Measurements from ENCODE around the gene DNAJC15. TPM values are rescaled to one million over a fixed set of nuclear protein-coding genes. Genes with fewer than 3 reads are reported as not detected.

DNAJC15 gene
- total and polyA plus RNA-seq, 2 of the 4 experiments (the other 2 are of a cell fraction): 7.0 to 22.0 TPM

DNA sequence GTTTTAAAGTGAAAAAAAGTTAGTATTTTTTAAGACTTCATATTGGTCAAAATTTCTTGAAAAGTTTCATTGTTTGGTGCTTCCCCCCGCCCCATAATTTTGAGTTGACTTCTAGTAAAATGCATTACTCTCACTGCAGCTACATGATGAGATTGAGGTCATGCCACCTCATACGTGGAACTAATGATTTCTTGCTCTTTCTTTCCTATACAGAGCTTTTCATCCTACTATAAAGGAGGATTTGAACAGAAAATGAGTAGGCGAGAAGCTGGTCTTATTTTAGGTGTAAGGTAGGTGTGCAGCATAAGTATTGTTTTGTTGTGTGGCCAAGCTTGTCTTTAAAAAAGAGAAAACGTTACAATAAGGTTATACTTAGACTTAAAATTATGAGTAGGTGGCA, 55.0 kb downstream of the DNAJC15 start:
- no peak overlapping the region for H2BK5ac ChIP-seq (ENCODE audit: low read depth, low read length, poor library complexity, severe bottlenecking)
- no peak overlapping the region for H3K56ac ChIP-seq (ENCODE audit: extremely low read depth, insufficient read depth, low read length)
- H3K9me1 ChIP-seq (ENCODE audit: insufficient read depth, low read length): 0 out of 2 replicates have a peak, but pooled peaks cover 2% of the 10 kb centered on the region
- CTCF ChIA-PET: no interaction called here
- no peak overlapping the region for H4K5ac ChIP-seq (ENCODE audit: low read depth, low read length)
- dilution Hi-C loops (cut with HindIII; ENCODE audit: low sequenced_read_pairs, unreplicated experiment) (no loop called here), in situ Hi-C loops (cut with MboI; ENCODE audit: low sequenced_read_pairs) (no loop called here), intact Hi-C loops (cut with micrococcal nuclease) (no loop called here)
- no peak overlapping the region for H3K9ac ChIP-seq (ENCODE audit: low read depth, low read length)
- no peak overlapping the region for H3K4ac ChIP-seq (ENCODE audit: low read depth, low read length)
- H3K4me3 ChIP-seq (ENCODE audit: insufficient read depth, low read depth, low read length): no peak overlapping the region
- no peak overlapping the region for H3K23ac ChIP-seq (ENCODE audit: low read depth, low read length)
- no peak overlapping the region for H3K18ac ChIP-seq (ENCODE audit: low read depth, low read length)
- no peak overlapping the region for H2BK120ac ChIP-seq (ENCODE audit: low read depth, low read length)
- BruUV-seq (replicated peaks): no TSS peak
- H3K27me3 ChIP-seq (ENCODE audit: control insufficient read depth, insufficient read depth, low read length): no peaks in the 10 kb centered on the region
- no peak overlapping the region for H3K4me2 ChIP-seq (ENCODE audit: low read depth, low read length)
- no CpG with 5 or more reads among the region's 4 CpGs for WGBS, 2 experiments (ENCODE audit: extremely low coverage in 2 of 2, insufficient read length in 1 of 2)
- POLR2A ChIA-PET (ENCODE audit: unreplicated experiment): no interaction called here
- no peaks in the 10 kb centered on the region for H3K9me3 ChIP-seq (ENCODE audit: control insufficient read depth, insufficient read depth, low read length)
- no peak overlapping the region for H2AK5ac ChIP-seq (ENCODE audit: low read depth, low read length)
- peaks cover 20 to 24% of the 10 kb centered on the region in 2 experiments for H3K79me1 ChIP-seq (ENCODE audit: low read depth in 1 of 2, low read length in 2 of 2)
- TF ChIP-seq MXI1 (IDR thresholded peaks at IDR 0.05; ENCODE audit: borderline replicate concordance, low read depth, low read length): no peak
- TF ChIP-seq CHD1 (IDR thresholded peaks at IDR 0.05; ENCODE audit: low read depth, low read length): no peak
- no peak for TF ChIP-seq BHLHE40 (IDR thresholded peaks at IDR 0.05; ENCODE audit: low read depth, low read length)
- TF ChIP-seq MAZ (IDR thresholded peaks at IDR 0.05; ENCODE audit: borderline replicate concordance, low read depth, low read length): no peak
- no peak for TF ChIP-seq RCOR1 (IDR thresholded peaks at IDR 0.05; ENCODE audit: insufficient replicate concordance, low read length)
- TF ChIP-seq, protein P1, sequence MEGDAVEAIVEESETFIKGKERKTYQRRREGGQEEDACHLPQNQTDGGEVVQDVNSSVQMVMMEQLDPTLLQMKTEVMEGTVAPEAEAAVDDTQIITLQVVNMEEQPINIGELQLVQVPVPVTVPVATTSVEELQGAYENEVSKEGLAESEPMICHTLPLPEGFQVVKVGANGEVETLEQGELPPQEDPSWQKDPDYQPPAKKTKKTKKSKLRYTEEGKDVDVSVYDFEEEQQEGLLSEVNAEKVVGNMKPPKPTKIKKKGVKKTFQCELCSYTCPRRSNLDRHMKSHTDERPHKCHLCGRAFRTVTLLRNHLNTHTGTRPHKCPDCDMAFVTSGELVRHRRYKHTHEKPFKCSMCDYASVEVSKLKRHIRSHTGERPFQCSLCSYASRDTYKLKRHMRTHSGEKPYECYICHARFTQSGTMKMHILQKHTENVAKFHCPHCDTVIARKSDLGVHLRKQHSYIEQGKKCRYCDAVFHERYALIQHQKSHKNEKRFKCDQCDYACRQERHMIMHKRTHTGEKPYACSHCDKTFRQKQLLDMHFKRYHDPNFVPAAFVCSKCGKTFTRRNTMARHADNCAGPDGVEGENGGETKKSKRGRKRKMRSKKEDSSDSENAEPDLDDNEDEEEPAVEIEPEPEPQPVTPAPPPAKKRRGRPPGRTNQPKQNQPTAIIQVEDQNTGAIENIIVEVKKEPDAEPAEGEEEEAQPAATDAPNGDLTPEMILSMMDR (conservative IDR thresholded peaks at IDR 0.05; ENCODE audit: low read depth, low read length): no peak
- TF ChIP-seq MAFK (IDR thresholded peaks at IDR 0.05; ENCODE audit: low read depth, low read length): no peak
- TF ChIP-seq POLR2A (IDR thresholded peaks at IDR 0.05; ENCODE audit: low read depth, low read length): no peak
- TF ChIP-seq RAD21 (IDR thresholded peaks at IDR 0.05; ENCODE audit: low read length): no peak
- TF ChIP-seq FOS (IDR thresholded peaks at IDR 0.05; ENCODE audit: low read depth, low read length): no peak
- TF ChIP-seq, protein P2, sequence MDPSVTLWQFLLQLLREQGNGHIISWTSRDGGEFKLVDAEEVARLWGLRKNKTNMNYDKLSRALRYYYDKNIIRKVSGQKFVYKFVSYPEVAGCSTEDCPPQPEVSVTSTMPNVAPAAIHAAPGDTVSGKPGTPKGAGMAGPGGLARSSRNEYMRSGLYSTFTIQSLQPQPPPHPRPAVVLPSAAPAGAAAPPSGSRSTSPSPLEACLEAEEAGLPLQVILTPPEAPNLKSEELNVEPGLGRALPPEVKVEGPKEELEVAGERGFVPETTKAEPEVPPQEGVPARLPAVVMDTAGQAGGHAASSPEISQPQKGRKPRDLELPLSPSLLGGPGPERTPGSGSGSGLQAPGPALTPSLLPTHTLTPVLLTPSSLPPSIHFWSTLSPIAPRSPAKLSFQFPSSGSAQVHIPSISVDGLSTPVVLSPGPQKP (IDR thresholded peaks at IDR 0.05; ENCODE audit: borderline replicate concordance, low read depth, low read length): no peak
- no peak for TF ChIP-seq RFX5 (IDR thresholded peaks at IDR 0.05; ENCODE audit: low read depth, low read length)
- TF ChIP-seq, protein P3, sequence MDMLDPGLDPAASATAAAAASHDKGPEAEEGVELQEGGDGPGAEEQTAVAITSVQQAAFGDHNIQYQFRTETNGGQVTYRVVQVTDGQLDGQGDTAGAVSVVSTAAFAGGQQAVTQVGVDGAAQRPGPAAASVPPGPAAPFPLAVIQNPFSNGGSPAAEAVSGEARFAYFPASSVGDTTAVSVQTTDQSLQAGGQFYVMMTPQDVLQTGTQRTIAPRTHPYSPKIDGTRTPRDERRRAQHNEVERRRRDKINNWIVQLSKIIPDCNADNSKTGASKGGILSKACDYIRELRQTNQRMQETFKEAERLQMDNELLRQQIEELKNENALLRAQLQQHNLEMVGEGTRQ (IDR thresholded peaks at IDR 0.05; ENCODE audit: low read depth, low read length): no peak
- no peak for TF ChIP-seq NFE2L2 (IDR thresholded peaks at IDR 0.05; ENCODE audit: low read depth, low read length)
- no peak for TF ChIP-seq SMC3 (IDR thresholded peaks at IDR 0.05; ENCODE audit: low read depth, low read length)
- TF ChIP-seq CEBPB (IDR thresholded peaks at IDR 0.05; ENCODE audit: low read depth, low read length): no peak
- no peak overlapping the region for H4K91ac ChIP-seq (ENCODE audit: insufficient read depth, low read depth, low read length)
- H3K27ac ChIP-seq (ENCODE audit: insufficient read depth, low read length): no peak overlapping the region
- no peaks in the 10 kb centered on the region for H4K20me1 ChIP-seq (ENCODE audit: insufficient read depth, low read length)
- H2AFZ ChIP-seq (replicated peaks; ENCODE audit: low read length, poor library complexity): no peak overlapping the region
- no peak overlapping the region for H2AK9ac ChIP-seq (replicated peaks; ENCODE audit: low read depth, low read length, poor library complexity)
- H2BK20ac ChIP-seq (ENCODE audit: low read depth, low read length): no peak overlapping the region
- H4K8ac ChIP-seq (ENCODE audit: low read depth in 2 of 2, low read length in 2 of 2): no peak overlapping the region
- DNase-seq (no peak), ATAC-seq (ENCODE audit: low read depth) (no peak)
- no peaks in the 10 kb centered on the region for H3K36me3 ChIP-seq (ENCODE audit: control insufficient read depth, insufficient read depth, low read length)
- H3K4me1 ChIP-seq (ENCODE audit: control insufficient read depth, insufficient read depth, low read length): peaks cover 4% of the 10 kb centered on the region
- no peak overlapping the region for H3K14ac ChIP-seq (replicated peaks; ENCODE audit: low read depth, low read length)
- H2BK15ac ChIP-seq (ENCODE audit: low read depth, low read length): no peak overlapping the region
